Suprapubic skin (tissue), 4 donors: ENCODE data around the gene SLC31A2. TPM values are rescaled to one million over a fixed set of nuclear protein-coding genes. Genes with fewer than 3 reads are reported as not detected.

Experiments used
- DNase-seq, 2 donors: peaks; one replicate each; pipeline ENCODE4 v3.0.0-alpha.2; 2019; ENCODE audit warnings: low spot score in 2 of 2
- H3K27ac ChIP-seq: fragments of 200-600 bp; sonication (generic); one replicate; pipeline ENCODE4 v1.5.1; 2019
- H3K27me3 ChIP-seq: fragments of 200-600 bp; sonication (generic); one replicate; pipeline ENCODE4 v1.5.1; 2019
- H3K36me3 ChIP-seq: fragments of 200-600 bp; sonication (generic); one replicate; pipeline ENCODE4 v1.5.1; 2019
- H3K4me1 ChIP-seq: fragments of 200-600 bp; sonication (generic); one replicate; pipeline ENCODE4 v1.5.1; 2019
- H3K4me3 ChIP-seq: fragments of 200-600 bp; sonication (generic); one replicate; pipeline ENCODE4 v1.5.1; 2019; ENCODE audit warnings: mild to moderate bottlenecking
- H3K9me3 ChIP-seq: fragments of 200-600 bp; sonication (generic); one replicate; pipeline ENCODE4 v1.5.1; 2019
- EP300 ChIP-seq: sonication (generic); formaldehyde crosslinking; IDR thresholded peaks from one replicate; pipeline ENCODE4 v1.6.1; 2017; ENCODE audit warnings: antibody characterized with exemption
- POLR2A ChIP-seq, 2 donors: fragments of 450-650 bp; IDR thresholded peaks; one replicate each; pipeline ENCODE4 v1.6.1; 2017; ENCODE audit warnings: antibody characterized with exemption in 2 of 2, mild to moderate bottlenecking in 2 of 2, moderate library complexity in 2 of 2
- POLR2AphosphoS5 ChIP-seq, 3 donors: sonication (generic); formaldehyde crosslinking; IDR thresholded peaks; one replicate each; pipeline ENCODE4 v1.6.1; 2017; ENCODE audit warnings: antibody characterized with exemption in 3 of 3
- WGBS: methylation state at CpG from one replicate; pipeline ENCODE4 v1.1.5; 2018; 5-methylcytosine and 5-hydroxymethylcytosine counted together
- total RNA-seq, 4 donors: library from RNA; depleted of rRNA; stranded (reverse); fragments of >200 nt; gene quantifications; one replicate each; pipeline ENCODE4 v1.1.0, GENCODE V29; 2016
- TF ChIP-seq, protein P1 (sequence below), 2 donors: fragments of 200-600 bp in 1 of 2; fragments of 450-650 bp in 1 of 2; sonication (generic) in 1 of 2; IDR thresholded peaks; one replicate each; pipeline ENCODE4 v1.5.1; 2016 to 2019; ENCODE audit warnings: antibody characterized with exemption in 2 of 2, mild to moderate bottlenecking in 1 of 2, moderate library complexity in 1 of 2

SLC31A2 gene
- total RNA-seq, 4 donors from 2014 or later: 49.8 to 114 (median 88.4) TPM

DNA sequence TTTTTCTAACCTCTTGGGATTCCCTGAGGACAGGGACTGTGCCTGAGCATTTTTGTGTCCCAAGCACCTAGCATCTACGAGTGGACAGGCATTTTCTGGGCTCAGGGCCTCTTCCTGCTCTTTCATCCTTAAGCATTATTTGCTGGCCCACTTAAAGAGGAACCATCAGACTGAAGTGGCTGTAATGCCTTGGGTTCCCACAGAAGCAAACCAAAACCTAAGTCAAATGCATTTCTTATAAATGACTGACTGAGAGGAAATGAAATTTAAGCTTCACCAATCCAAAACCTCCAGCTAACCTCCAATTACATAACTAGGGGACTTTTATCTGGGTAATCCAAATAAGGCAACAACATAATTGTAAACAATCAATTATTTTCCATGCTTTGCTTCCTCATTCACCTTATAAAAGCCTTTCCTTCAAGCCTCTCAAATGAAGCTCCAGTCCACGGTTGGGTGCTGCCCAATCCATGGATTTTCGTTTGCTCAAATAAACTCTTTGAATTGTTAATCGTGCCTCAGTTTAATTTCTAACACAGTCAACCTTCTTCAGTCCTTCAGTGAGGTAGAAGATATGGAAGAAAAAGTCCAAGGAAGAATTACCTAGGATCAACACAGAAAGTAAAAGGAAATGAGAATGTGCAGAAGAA lies 25.3 kb upstream of the SLC31A2 start:
- 76% methylated on average over 4 of the region's 4 CpGs for WGBS
- DNase-seq: no peak
- Histone ChIP-seq H3K9me3 (no peaks in the 10 kb centered on the region), H3K36me3 (no peaks in the 10 kb centered on the region), H3K27ac (no peak overlapping the region), H3K4me3 (no peak overlapping the region), H3K27me3 (peaks cover 3% of the 10 kb centered on the region), H3K4me1 (no peaks in the 10 kb centered on the region)
- TF ChIP-seq POLR2AphosphoS5 (IDR thresholded peaks at IDR 0.05) (no peak), POLR2A (IDR thresholded peaks at IDR 0.05) (no peak), EP300 (no peak)
- TF ChIP-seq, protein P1, sequence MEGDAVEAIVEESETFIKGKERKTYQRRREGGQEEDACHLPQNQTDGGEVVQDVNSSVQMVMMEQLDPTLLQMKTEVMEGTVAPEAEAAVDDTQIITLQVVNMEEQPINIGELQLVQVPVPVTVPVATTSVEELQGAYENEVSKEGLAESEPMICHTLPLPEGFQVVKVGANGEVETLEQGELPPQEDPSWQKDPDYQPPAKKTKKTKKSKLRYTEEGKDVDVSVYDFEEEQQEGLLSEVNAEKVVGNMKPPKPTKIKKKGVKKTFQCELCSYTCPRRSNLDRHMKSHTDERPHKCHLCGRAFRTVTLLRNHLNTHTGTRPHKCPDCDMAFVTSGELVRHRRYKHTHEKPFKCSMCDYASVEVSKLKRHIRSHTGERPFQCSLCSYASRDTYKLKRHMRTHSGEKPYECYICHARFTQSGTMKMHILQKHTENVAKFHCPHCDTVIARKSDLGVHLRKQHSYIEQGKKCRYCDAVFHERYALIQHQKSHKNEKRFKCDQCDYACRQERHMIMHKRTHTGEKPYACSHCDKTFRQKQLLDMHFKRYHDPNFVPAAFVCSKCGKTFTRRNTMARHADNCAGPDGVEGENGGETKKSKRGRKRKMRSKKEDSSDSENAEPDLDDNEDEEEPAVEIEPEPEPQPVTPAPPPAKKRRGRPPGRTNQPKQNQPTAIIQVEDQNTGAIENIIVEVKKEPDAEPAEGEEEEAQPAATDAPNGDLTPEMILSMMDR (IDR thresholded peaks at IDR 0.05): no peak

DNA sequence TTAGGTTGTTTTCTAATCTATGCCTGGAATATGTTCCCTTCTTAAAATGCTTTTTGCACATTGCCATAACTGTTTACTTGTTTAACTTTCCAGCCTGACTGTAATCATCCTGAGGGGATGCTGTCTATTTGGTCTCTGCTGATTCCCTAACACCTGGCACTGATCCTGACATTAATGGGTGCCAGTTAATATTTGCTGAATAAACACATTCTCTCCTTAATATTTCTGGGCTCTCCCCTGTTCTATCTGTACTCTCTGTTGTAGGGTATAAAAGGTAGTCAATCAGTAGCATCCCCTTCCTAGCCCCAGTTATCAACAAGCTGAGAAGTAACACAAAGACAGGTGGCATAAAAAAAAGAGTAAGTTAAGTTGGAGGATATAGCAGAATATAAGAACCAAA lies 21.3 kb upstream of the SLC31A2 start:
- no peaks in the 10 kb centered on the region for H3K36me3 ChIP-seq
- no peaks in the 10 kb centered on the region for H3K9me3 ChIP-seq
- TF ChIP-seq EP300 (no peak), POLR2A (IDR thresholded peaks at IDR 0.05) (no peak), POLR2AphosphoS5 (IDR thresholded peaks at IDR 0.05) (no peak)
- TF ChIP-seq, protein P1 (IDR thresholded peaks at IDR 0.05): no peak
- peaks cover 3% of the 10 kb centered on the region for H3K27me3 ChIP-seq
- no peak overlapping the region for H3K27ac ChIP-seq
- no peaks in the 10 kb centered on the region for H3K4me1 ChIP-seq
- H3K4me3 ChIP-seq: no peak overlapping the region
- no peak for DNase-seq

DNA sequence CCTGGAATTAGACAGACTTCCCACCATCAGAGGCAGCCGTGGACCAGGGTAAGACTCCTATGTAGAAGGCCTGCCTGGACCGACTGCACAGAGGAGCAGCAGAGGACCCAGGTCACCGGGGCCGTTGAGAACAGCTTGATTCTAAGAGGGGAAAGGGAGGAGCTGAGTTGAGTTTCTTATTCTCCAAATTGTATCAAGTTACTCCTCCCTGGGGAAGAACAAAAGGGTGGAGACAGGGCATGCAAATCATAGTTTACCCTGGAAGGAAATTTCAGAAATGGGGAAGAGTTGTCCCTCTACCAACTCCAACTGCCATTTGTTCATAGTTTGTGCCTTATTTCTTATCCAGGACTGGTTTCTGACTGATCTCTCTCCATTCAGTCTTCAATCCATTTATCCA lies 20.9 kb upstream of the SLC31A2 start:
- Histone ChIP-seq H3K27me3 (peaks cover 3% of the 10 kb centered on the region), H3K36me3 (no peaks in the 10 kb centered on the region), H3K9me3 (no peaks in the 10 kb centered on the region), H3K27ac (no peak overlapping the region), H3K4me1 (no peaks in the 10 kb centered on the region), H3K4me3 (no peak overlapping the region)
- WGBS: 49% methylated on average over 4 of the region's 4 CpGs
- TF ChIP-seq POLR2A (IDR thresholded peaks at IDR 0.05) (no peak), POLR2AphosphoS5 (IDR thresholded peaks at IDR 0.05) (no peak), EP300 (no peak)
- TF ChIP-seq, protein P1 (IDR thresholded peaks at IDR 0.05): no peak
- no peak for DNase-seq

DNA sequence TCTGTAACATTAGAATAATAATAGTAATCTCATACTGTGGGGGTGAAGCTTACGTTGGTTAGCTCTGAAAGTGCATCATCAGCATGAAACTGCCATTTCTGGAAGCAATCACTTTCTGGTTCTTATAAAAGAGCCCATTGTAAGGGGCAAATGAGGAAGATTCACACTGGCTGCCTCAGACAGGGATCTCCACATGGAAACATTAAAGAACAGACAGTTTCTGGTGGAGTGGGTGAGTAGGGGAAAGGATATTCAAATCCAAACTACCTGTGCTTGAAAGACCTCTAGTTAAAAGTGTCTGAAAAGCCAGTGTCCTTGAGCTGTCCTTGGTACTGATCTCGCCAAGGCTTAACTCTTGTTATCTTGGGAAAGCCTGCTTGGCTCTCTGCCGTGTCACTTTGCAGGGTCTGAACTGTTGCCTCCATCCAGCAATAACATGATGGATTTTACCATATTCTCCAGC lies 19.1 kb upstream of the SLC31A2 start:
- no peaks in the 10 kb centered on the region for H3K4me1 ChIP-seq
- H3K4me3 ChIP-seq: no peak overlapping the region
- no peak for DNase-seq
- H3K27ac ChIP-seq: no peak overlapping the region
- TF ChIP-seq POLR2A (IDR thresholded peaks at IDR 0.05): no peak
- TF ChIP-seq, protein P1 (IDR thresholded peaks at IDR 0.05): no peak
- TF ChIP-seq POLR2AphosphoS5 (IDR thresholded peaks at IDR 0.05): no peak
- TF ChIP-seq EP300: no peak
- H3K9me3 ChIP-seq: no peaks in the 10 kb centered on the region
- WGBS: 13% methylated on average over 3 of the region's 3 CpGs
- no peaks in the 10 kb centered on the region for H3K36me3 ChIP-seq
- H3K27me3 ChIP-seq: peaks cover 3% of the 10 kb centered on the region

DNA sequence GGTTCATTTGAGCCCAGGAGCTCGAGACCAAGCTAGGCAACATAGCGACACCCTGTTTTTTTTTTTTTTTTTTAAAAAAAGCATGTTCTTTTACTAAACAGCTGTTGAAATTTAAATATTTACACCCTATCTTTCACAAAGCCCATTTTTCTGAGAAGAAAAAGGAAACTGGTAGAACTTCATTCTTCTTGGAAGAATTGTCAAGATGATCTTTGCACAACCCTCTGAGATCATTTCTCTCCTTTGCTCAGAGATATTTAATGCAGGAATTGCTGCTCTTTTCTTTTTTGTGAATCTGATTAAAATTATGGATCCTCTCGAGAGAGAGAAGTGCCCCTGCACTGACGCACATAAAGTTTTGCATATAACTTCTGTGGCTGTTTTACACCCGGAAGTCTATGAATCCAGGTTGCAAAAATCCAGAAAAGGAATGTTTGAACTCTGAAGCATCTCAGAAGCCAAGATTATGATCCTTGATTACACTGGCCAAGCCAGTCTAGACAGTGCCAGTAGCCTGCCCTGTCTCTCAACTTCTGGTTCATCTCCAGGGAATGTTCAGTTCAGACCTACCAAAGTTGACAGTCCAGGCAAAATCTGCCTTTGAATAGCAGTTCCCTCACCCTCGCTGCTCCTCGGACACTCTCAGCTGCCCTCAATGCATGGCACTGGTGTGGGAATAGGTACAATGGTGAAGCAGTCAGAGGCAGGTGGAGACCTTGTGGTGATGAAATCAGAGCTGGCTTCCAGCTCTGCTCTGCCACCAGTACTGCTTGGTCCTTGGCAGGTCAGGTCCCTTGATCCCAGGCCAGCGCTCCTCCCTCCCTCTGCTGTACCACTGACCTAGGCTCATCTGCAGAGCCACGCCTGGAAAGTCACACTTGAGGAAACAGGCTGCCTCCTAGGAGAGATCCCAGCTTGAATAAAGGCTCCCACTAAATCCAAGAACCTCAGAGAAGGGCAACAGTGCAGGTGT lies 13.3 kb upstream of the SLC31A2 start:
- Histone ChIP-seq H3K4me1 (no peaks in the 10 kb centered on the region), H3K27me3 (no peaks in the 10 kb centered on the region), H3K9me3 (no peaks in the 10 kb centered on the region), H3K4me3 (no peak overlapping the region), H3K36me3 (no peaks in the 10 kb centered on the region), H3K27ac (no peak overlapping the region)
- TF ChIP-seq EP300 (no peak), POLR2AphosphoS5 (IDR thresholded peaks at IDR 0.05) (no peak)
- WGBS: 63% methylated on average over 8 of the region's 9 CpGs
- DNase-seq: no peak
